Mesendoderm (in vitro differentiated cells): ENCODE measurements around the gene PBX1.

ENCODE experiments used
- DNase-seq: peaks from one replicate; pipeline ENCODE4 v3.0.0; 2013
- H2AK5ac ChIP-seq: 2 replicates; pipeline ENCODE4 v1.6.1; 2013; ENCODE audit warnings: low read length, inconsistent platforms
- H2BK120ac ChIP-seq: 2 replicates; pipeline ENCODE4 v1.6.1; 2013; ENCODE audit warnings: low read depth, mild to moderate bottlenecking, low read length, moderate library complexity, mixed read lengths
- H2BK15ac ChIP-seq: replicated peaks from 2 replicates; pipeline ENCODE4 v1.6.1; 2013; ENCODE audit warnings: low read depth, mild to moderate bottlenecking, moderate library complexity
- H2BK5ac ChIP-seq: 2 replicates; pipeline ENCODE4 v1.6.1; 2013; ENCODE audit warnings: low read length, inconsistent platforms
- H3K18ac ChIP-seq: 2 replicates; pipeline ENCODE4 v1.6.1; 2013; ENCODE audit warnings: mild to moderate bottlenecking, low read length, mixed read lengths
- H3K23ac ChIP-seq: one replicate; pipeline ENCODE4 v1.6.1; 2013; ENCODE audit warnings: low read length
- H3K27ac ChIP-seq: 2 replicates; pipeline ENCODE4 v1.5.1; 2013; ENCODE audit warnings: low read depth, mild to moderate bottlenecking, inconsistent platforms, low read length, moderate library complexity
- H3K27me3 ChIP-seq: 2 replicates; pipeline ENCODE4 v1.6.1; 2013; ENCODE audit warnings: low read length, control low read depth, mild to moderate bottlenecking, inconsistent platforms; ENCODE audit not compliant: insufficient read depth, poor library complexity
- H3K36me3 ChIP-seq: 2 replicates; pipeline ENCODE4 v1.6.1; 2013; ENCODE audit warnings: low read length, inconsistent platforms; ENCODE audit not compliant: control insufficient read depth, insufficient read depth
- H3K4ac ChIP-seq: one replicate; pipeline ENCODE4 v1.6.1; 2013; ENCODE audit warnings: low read depth, mild to moderate bottlenecking, low read length, moderate library complexity
- H3K4me1 ChIP-seq: 2 replicates; pipeline ENCODE4 v1.6.1; 2013; ENCODE audit warnings: low read depth, low read length, inconsistent platforms; ENCODE audit not compliant: control insufficient read depth
- H3K4me2 ChIP-seq: 2 replicates; pipeline ENCODE4 v1.6.1; 2013; ENCODE audit warnings: low read length
- H3K4me3 ChIP-seq: 2 replicates; pipeline ENCODE4 v1.5.1; 2013; ENCODE audit warnings: mild to moderate bottlenecking, low read length
- H3K56ac ChIP-seq: one replicate; pipeline ENCODE4 v1.6.1; 2013; ENCODE audit warnings: low read length
- H3K79me1 ChIP-seq: 2 replicates; pipeline ENCODE4 v1.6.1; 2013; ENCODE audit warnings: low read length, inconsistent platforms
- H3K79me2 ChIP-seq: 2 replicates; pipeline ENCODE4 v1.6.1; 2013; ENCODE audit warnings: mild to moderate bottlenecking, low read length; ENCODE audit not compliant: control insufficient read depth, insufficient read depth
- H3K9ac ChIP-seq: 2 replicates; pipeline ENCODE4 v1.6.1; 2013; ENCODE audit warnings: low read length, inconsistent platforms
- H4K5ac ChIP-seq: one replicate; pipeline ENCODE4 v1.6.1; 2013; ENCODE audit warnings: low read length
- H4K8ac ChIP-seq: one replicate; pipeline ENCODE4 v1.6.1; 2013; ENCODE audit warnings: low read depth, mild to moderate bottlenecking, control low read depth, low read length, moderate library complexity
- WGBS: extraction: QIAGEN DNeasy Blood & Tissue Kit; methylation state at CpG from one replicate; pipeline ENCODE4 v1.1.7; 2013; ENCODE audit warnings: low lambda C conversion rate, missing lambda C conversion rate; ENCODE audit not compliant: insufficient coverage; ENCODE audit errors: extremely low coverage; 5-methylcytosine and 5-hydroxymethylcytosine counted together

The PBX1 gene

DNA sequence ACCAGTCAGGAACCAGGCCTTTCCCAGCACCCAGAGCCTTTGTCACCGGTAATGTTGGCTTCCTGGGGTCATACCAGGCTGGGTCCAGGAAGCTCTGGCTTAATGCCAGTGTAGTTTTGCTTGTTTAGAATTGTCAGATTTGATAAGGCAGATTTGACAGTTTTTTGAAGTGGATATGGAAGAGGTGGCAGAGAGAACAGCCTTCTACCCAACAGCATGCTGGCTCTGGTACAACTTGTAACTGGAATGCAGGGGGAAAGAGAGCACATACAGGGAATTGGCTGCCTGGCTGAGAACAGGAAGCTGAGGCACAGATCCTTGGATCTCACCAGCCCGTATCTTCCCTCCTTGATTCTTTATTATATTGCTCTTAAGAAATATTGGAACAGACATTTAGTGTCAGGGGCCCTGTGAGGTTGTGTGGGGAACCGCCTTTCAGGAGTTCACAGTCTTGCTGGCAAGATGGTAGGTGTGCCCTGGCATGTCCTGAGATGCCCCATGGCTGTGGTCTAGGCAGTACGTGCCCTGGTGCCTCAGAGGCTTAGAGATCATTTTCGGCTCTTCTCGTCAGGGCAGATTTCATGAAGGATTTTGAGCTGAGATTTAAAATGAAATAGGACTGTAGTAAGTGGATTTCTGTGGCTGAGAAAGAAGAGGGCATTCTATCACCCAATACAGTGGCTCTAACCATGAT lies 227.0 kb downstream of the PBX1 start:
- H3K27me3 ChIP-seq, result no peaks in the 10 kb centered on the region
- H3K79me2 ChIP-seq, result peaks cover 5% of the 10 kb centered on the region
- no peak overlapping the region for H3K4me3 ChIP-seq
- DNase-seq, result no peak
- peaks cover 12% of the 10 kb centered on the region for H3K79me1 ChIP-seq
- H2BK5ac ChIP-seq, result no peak overlapping the region
- H3K4me2 ChIP-seq, result no peak overlapping the region
- no peak overlapping the region for H3K9ac ChIP-seq
- no peak overlapping the region for H4K5ac ChIP-seq
- no CpG with 5 or more reads among the region's 6 CpGs for WGBS
- no peak overlapping the region for H3K56ac ChIP-seq
- H3K23ac ChIP-seq, result peak overlapping the region; percentile 15
- H3K4ac ChIP-seq, result no peak overlapping the region
- no peaks in the 10 kb centered on the region for H3K36me3 ChIP-seq
- peak overlapping the region; percentile 9 for H2BK15ac ChIP-seq
- no peak overlapping the region for H3K27ac ChIP-seq
- no peak overlapping the region for H4K8ac ChIP-seq
- H2BK120ac ChIP-seq, result no peak overlapping the region
- peaks cover 2% of the 10 kb centered on the region for H3K4me1 ChIP-seq
- H2AK5ac ChIP-seq, result no peak overlapping the region
- H3K18ac ChIP-seq, result peak overlapping the region; percentile 16

DNA sequence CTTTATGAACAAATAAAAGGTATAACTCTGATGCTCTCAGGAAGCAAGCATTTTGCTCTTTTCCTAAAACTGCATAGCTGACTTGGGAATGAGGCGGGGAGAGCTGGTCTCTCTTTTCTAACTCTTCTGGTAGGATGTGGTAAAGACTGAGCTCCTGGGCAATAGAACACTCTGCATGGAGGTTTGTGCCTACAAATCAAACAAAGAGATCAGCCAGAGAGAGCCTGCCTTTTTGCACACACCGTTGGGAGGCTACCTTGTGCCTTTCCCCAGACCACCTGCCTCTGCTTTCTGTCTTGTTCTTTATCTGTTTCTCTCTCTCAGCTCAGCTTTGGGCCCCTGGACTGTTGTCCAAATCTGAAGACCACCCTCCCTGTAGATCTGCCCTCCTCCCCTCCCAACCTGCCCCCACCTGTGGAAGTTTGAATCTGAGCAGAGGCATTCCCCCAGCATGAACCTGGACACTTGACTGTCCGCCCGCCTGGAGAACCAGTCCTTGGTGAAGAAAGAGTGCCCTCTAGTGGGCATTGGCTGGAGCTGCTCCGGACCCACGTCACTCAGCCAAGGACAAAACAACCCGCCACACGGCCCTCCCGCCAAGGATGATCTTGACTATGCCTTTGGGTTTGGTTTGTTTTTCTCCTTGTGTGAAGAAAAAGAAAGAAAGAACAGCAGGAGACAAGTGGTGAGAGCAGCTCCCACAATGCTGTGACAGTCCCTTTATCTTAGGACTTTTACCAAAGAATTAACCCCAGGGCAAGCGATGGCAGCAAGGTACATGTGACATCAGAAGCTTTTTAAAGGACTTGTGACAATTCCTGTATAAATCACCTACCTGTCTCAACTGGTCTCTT lies 228.2 kb downstream of the PBX1 start:
- Histone ChIP-seq H3K4me1 (no peaks in the 10 kb centered on the region), H3K9ac (peak overlapping the region; percentile 12), H3K4me3 (no peak overlapping the region), H2BK15ac (no peak overlapping the region), H2AK5ac (no peak overlapping the region), H3K79me1 (peaks cover 8% of the 10 kb centered on the region), H4K5ac (no peak overlapping the region), H3K4me2 (no peak overlapping the region), H2BK5ac (no peak overlapping the region), H4K8ac (no peak overlapping the region), H3K18ac (peak overlapping the region; percentile 71), H3K36me3 (no peaks in the 10 kb centered on the region), H3K4ac (no peak overlapping the region), H3K56ac (peak overlapping the region; percentile 17), H3K23ac (no peak overlapping the region), H3K27me3 (no peaks in the 10 kb centered on the region), H3K27ac (peak overlapping the region; percentile 31), H3K79me2 (peaks cover 5% of the 10 kb centered on the region), H2BK120ac (peak overlapping the region; percentile 33)
- DNase-seq, result peak; percentile 95
- whole genome bisulfite sequencing, result no CpG with 5 or more reads among the region's 10 CpGs

DNA sequence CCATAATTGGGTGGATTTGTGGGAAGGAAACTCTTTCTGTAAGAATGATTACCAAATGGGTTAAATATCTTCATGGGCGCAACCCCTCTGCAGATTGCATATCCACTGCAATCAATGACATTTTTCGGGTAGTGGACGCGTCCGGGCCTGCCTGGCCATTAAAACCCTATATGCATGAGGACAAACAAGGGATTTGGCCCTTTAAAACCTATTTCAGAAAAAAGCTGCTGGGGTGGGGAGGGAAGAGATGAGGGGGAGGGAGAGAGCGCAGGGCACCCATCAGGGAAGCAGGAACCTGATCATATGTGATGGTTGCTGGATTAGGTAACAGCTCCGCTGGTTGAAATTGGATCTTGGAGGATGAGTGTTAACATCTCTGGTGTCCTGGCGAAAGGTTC lies 228.8 kb downstream of the PBX1 start:
- Histone ChIP-seq H3K79me2 (peaks cover 5% of the 10 kb centered on the region), H2AK5ac (no peak overlapping the region), H3K27me3 (no peaks in the 10 kb centered on the region), H3K4ac (no peak overlapping the region), H3K4me2 (no peak overlapping the region), H3K79me1 (peaks cover 8% of the 10 kb centered on the region), H4K8ac (no peak overlapping the region), H3K56ac (no peak overlapping the region), H3K9ac (no peak overlapping the region), H2BK5ac (no peak overlapping the region), H2BK15ac (no peak overlapping the region), H3K27ac (peak overlapping the region; percentile 31), H2BK120ac (peak overlapping the region; percentile 17), H3K4me1 (no peaks in the 10 kb centered on the region), H3K36me3 (no peaks in the 10 kb centered on the region), H3K18ac (peak overlapping the region; percentile 71), H3K4me3 (no peak overlapping the region), H3K23ac (no peak overlapping the region), H4K5ac (no peak overlapping the region)
- WGBS, result no CpG with 5 or more reads among the region's 8 CpGs
- peak; percentile 67 for DNase-seq

DNA sequence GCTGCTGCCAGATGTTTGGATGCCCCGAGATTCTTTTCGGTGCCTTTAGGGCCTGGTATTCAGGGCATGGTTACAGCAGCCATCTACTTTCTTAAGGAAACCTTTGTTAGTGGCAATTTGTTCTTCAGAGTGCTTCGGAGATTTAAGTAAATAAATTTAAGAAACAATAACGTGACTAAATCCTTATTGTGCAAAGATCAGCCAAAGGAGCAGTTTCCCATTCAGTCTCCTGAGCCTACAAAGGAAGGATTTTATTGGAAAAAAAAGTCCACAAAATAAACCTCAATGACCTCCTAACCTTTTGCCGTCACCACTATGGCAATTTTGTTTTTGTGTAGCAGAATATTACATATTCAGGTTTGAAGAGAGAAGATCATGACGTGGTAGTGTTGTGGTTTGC lies 231.1 kb downstream of the PBX1 start:
- WGBS, result no CpG with 5 or more reads among the region's 6 CpGs
- H3K79me1 ChIP-seq, result peaks cover 5% of the 10 kb centered on the region
- no peak overlapping the region for H3K4ac ChIP-seq
- no peak overlapping the region for H2AK5ac ChIP-seq
- H3K9ac ChIP-seq, result no peak overlapping the region
- H2BK15ac ChIP-seq, result no peak overlapping the region
- no peaks in the 10 kb centered on the region for H3K36me3 ChIP-seq
- no peak overlapping the region for H2BK5ac ChIP-seq
- no peak overlapping the region for H3K27ac ChIP-seq
- no peak for DNase-seq
- H3K4me3 ChIP-seq, result no peak overlapping the region
- H3K18ac ChIP-seq, result no peak overlapping the region
- no peak overlapping the region for H2BK120ac ChIP-seq
- H3K27me3 ChIP-seq, result no peaks in the 10 kb centered on the region
- H3K79me2 ChIP-seq, result peaks cover 5% of the 10 kb centered on the region
- no peak overlapping the region for H4K5ac ChIP-seq
- no peak overlapping the region for H3K4me2 ChIP-seq
- H3K23ac ChIP-seq, result no peak overlapping the region
- no peaks in the 10 kb centered on the region for H3K4me1 ChIP-seq
- H4K8ac ChIP-seq, result no peak overlapping the region
- no peak overlapping the region for H3K56ac ChIP-seq

DNA sequence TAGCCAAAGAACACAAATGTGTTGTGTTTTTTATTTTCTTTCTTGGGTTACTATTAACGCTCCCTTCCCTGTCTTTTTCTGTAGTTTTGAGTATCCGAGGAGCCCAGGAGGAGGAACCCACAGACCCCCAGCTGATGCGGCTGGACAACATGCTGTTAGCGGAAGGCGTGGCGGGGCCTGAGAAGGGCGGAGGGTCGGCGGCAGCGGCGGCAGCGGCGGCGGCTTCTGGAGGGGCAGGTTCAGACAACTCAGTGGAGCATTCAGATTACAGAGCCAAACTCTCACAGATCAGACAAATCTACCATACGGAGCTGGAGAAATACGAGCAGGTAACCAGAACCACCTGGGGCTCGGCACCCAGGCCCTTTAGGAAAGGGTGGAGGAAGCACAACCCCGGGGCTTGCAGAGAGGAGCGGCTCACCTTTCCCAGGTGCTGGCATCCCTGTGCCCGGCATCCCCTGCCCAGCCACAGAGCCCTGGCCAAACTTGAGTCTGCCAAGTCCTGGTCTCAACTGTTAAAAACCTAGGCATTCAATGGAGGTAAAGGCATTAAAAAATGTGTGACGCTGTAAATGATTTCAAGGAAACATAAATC lies 233.5 kb downstream of the PBX1 start:
- H3K9ac ChIP-seq, result no peak overlapping the region
- H3K79me2 ChIP-seq, result peaks cover 5% of the 10 kb centered on the region
- no peak overlapping the region for H2BK15ac ChIP-seq
- no peaks in the 10 kb centered on the region for H3K27me3 ChIP-seq
- no peak overlapping the region for H4K8ac ChIP-seq
- no peak overlapping the region for H2BK5ac ChIP-seq
- no peak overlapping the region for H4K5ac ChIP-seq
- WGBS, result no CpG with 5 or more reads among the region's 21 CpGs
- H3K4ac ChIP-seq, result no peak overlapping the region
- H3K4me2 ChIP-seq, result no peak overlapping the region
- no peak overlapping the region for H3K56ac ChIP-seq
- no peaks in the 10 kb centered on the region for H3K4me1 ChIP-seq
- no peak overlapping the region for H2AK5ac ChIP-seq
- DNase-seq, result no peak
- peaks cover 5% of the 10 kb centered on the region for H3K79me1 ChIP-seq
- no peak overlapping the region for H3K4me3 ChIP-seq
- no peak overlapping the region for H2BK120ac ChIP-seq
- no peaks in the 10 kb centered on the region for H3K36me3 ChIP-seq
- H3K23ac ChIP-seq, result no peak overlapping the region
- H3K27ac ChIP-seq, result no peak overlapping the region
- no peak overlapping the region for H3K18ac ChIP-seq
